GM12892 (cell line): ENCODE results near the gene STK10.

Experiments
- POLR2A ChIP-seq: IDR thresholded peaks from 2 replicates; pipeline ENCODE4 v1.6.1; 2011; ENCODE audit warnings: low read depth, low read length, control low read depth
- POLR2AphosphoS5 ChIP-seq: IDR thresholded peaks from 2 replicates; pipeline ENCODE4 v1.6.1; 2011; ENCODE audit warnings: low read depth, low read length, control low read depth

- no peak for TF ChIP-seq POLR2A
- TF ChIP-seq POLR2AphosphoS5, result 0 out of 2 replicates have a peak, but pooled peaks have one; percentile 37
Measured at GRCh38 chr5:172082180-172082579, 105.8 kb downstream of the STK10 start.
